IMR-90 (cell line): ENCODE data around the gene HDGFL2. TPM values are rescaled to one million over a fixed set of nuclear protein-coding genes. Genes with fewer than 3 reads are reported as not detected.

Experiments
- ATAC-seq: fragments of 200-7000 bp; cut with Tn5 transposase; 2 replicates; pipeline ENCODE4 v1.9.1; 2020; ENCODE audit warnings: low read depth, mild to moderate bottlenecking, moderate library complexity
- BruUV-seq: library from RNA; stranded (reverse); fragments of 400-500 nt; replicated peaks from 2 replicates; lab custom pipeline; 2021; lab: Mats Ljungman, UMichigan
- CTCF ChIA-PET: fragments of 300-600 bp; formaldehyde crosslinking; extraction: SDS; loops from one replicate; lab custom pipeline; 2021; ENCODE audit warnings: antibody characterized with exemption; lab: Yijun Ruan, JAX
- POLR2A ChIA-PET: fragments of 300-600 bp; sonication (Branson Sonifier 250); formaldehyde crosslinking; loops from one replicate; lab custom pipeline; 2022; ENCODE audit warnings: antibody characterized with exemption; ENCODE audit not compliant: unreplicated experiment; lab: Charles Lee
- DNase-seq: peaks from one replicate; pipeline ENCODE4 v3.0.0; 2013
- H2AFZ ChIP-seq: replicated peaks from 2 replicates; pipeline ENCODE3; 2013; ENCODE audit warnings: low read length, mild to moderate bottlenecking; ENCODE audit not compliant: poor library complexity
- H2AK5ac ChIP-seq: 2 replicates; pipeline ENCODE4 v1.6.1; 2013; ENCODE audit warnings: low read depth, low read length, inconsistent platforms
- H2AK9ac ChIP-seq: replicated peaks from 2 replicates; pipeline ENCODE3; 2013; ENCODE audit warnings: mild to moderate bottlenecking, low read depth, low read length, moderate library complexity; ENCODE audit not compliant: poor library complexity
- H2BK120ac ChIP-seq: 2 replicates; pipeline ENCODE4 v1.6.1; 2013; ENCODE audit warnings: low read depth, low read length, inconsistent platforms
- H2BK15ac ChIP-seq: 3 replicates; pipeline ENCODE4 v1.6.1; 2013; ENCODE audit warnings: low read depth, low read length, inconsistent platforms
- H2BK20ac ChIP-seq: 2 replicates; pipeline ENCODE4 v1.6.1; 2013; ENCODE audit warnings: low read depth, mild to moderate bottlenecking, inconsistent platforms, low read length, moderate library complexity
- H2BK5ac ChIP-seq: 2 replicates; pipeline ENCODE4 v1.6.1; 2013; ENCODE audit warnings: mild to moderate bottlenecking, low read depth, low read length, inconsistent platforms; ENCODE audit not compliant: poor library complexity, severe bottlenecking
- H3K14ac ChIP-seq: replicated peaks from 2 replicates; pipeline ENCODE4 v1.6.1; 2013; ENCODE audit warnings: low read depth, low read length, inconsistent platforms
- H3K18ac ChIP-seq: 2 replicates; pipeline ENCODE4 v1.6.1; 2013; ENCODE audit warnings: low read depth, low read length, control low read depth
- H3K23ac ChIP-seq: 2 replicates; pipeline ENCODE4 v1.6.1; 2013; ENCODE audit warnings: low read depth, low read length, inconsistent platforms
- H3K27ac ChIP-seq: 2 replicates; pipeline ENCODE4 v1.5.1; 2013; ENCODE audit warnings: mild to moderate bottlenecking, control low read depth, low read length; ENCODE audit not compliant: insufficient read depth
- H3K27me3 ChIP-seq: 2 replicates; pipeline ENCODE4 v1.6.1; 2013; ENCODE audit warnings: low read length; ENCODE audit not compliant: control insufficient read depth, insufficient read depth
- H3K36me3 ChIP-seq: 2 replicates; pipeline ENCODE4 v1.6.1; 2013; ENCODE audit warnings: low read length, mixed read lengths; ENCODE audit not compliant: control insufficient read depth, insufficient read depth
- H3K4ac ChIP-seq: 2 replicates; pipeline ENCODE4 v1.6.1; 2013; ENCODE audit warnings: low read depth, low read length, inconsistent platforms
- H3K4me1 ChIP-seq: 2 replicates; pipeline ENCODE4 v1.6.1; 2013; ENCODE audit warnings: low read length, mixed read lengths; ENCODE audit not compliant: control insufficient read depth, insufficient read depth
- H3K4me2 ChIP-seq: 2 replicates; pipeline ENCODE4 v1.6.1; 2013; ENCODE audit warnings: low read depth, mild to moderate bottlenecking, control low read depth, low read length, moderate library complexity
- H3K4me3 ChIP-seq: 2 replicates; pipeline ENCODE4 v1.5.1; 2013; ENCODE audit warnings: low read depth, mild to moderate bottlenecking, control low read depth, low read length, moderate library complexity; ENCODE audit not compliant: insufficient read depth
- H3K56ac ChIP-seq: 2 replicates; pipeline ENCODE4 v1.6.1; 2013; ENCODE audit warnings: low read length, inconsistent platforms; ENCODE audit not compliant: insufficient read depth; ENCODE audit errors: extremely low read depth
- H3K79me1 ChIP-seq, 2 experiments: 2 replicates each; pipeline ENCODE4 v1.6.1; 2013; ENCODE audit warnings: low read length in 2 of 2, inconsistent platforms in 1 of 2, low read depth in 1 of 2
- H3K9ac ChIP-seq: 2 replicates; pipeline ENCODE4 v1.6.1; 2013; ENCODE audit warnings: low read depth, low read length, control low read depth
- H3K9me1 ChIP-seq: 2 replicates; pipeline ENCODE4 v1.6.1; 2013; ENCODE audit warnings: low read length, inconsistent platforms; ENCODE audit not compliant: insufficient read depth
- H3K9me3 ChIP-seq: 2 replicates; pipeline ENCODE4 v1.6.1; 2013; ENCODE audit warnings: low read length; ENCODE audit not compliant: control insufficient read depth, insufficient read depth
- H4K20me1 ChIP-seq: 2 replicates; pipeline ENCODE4 v1.6.1; 2013; ENCODE audit warnings: low read length, inconsistent platforms; ENCODE audit not compliant: insufficient read depth
- H4K5ac ChIP-seq: 2 replicates; pipeline ENCODE4 v1.6.1; 2013; ENCODE audit warnings: mild to moderate bottlenecking, low read depth, low read length, control low read depth
- H4K8ac ChIP-seq, 2 experiments: 2 replicates each; pipeline ENCODE4 v1.6.1; 2013; ENCODE audit warnings: low read depth in 2 of 2, low read length in 2 of 2, control low read depth in 1 of 2, inconsistent platforms in 1 of 2
- H4K91ac ChIP-seq: 2 replicates; pipeline ENCODE4 v1.6.1; 2013; ENCODE audit warnings: low read depth, low read length, inconsistent platforms; ENCODE audit not compliant: insufficient read depth
- BHLHE40 ChIP-seq: fragments of 150-350 bp; IDR thresholded peaks from 2 replicates; pipeline ENCODE4 v1.6.1; 2016; ENCODE audit warnings: mild to moderate bottlenecking, low read depth, low read length
- CEBPB ChIP-seq: IDR thresholded peaks from 2 replicates; pipeline ENCODE4 v1.6.1; 2012; ENCODE audit warnings: low read depth, low read length, improper control_type of control experiment
- CHD1 ChIP-seq: IDR thresholded peaks from 2 replicates; pipeline ENCODE4 v1.6.1; 2012; ENCODE audit warnings: low read depth, low read length, improper control_type of control experiment
- FOS ChIP-seq: fragments of 150-350 bp; IDR thresholded peaks from 2 replicates; pipeline ENCODE4 v1.6.1; 2016; ENCODE audit warnings: low read depth, low read length
- MAFK ChIP-seq: IDR thresholded peaks from 2 replicates; pipeline ENCODE4 v1.6.1; 2012; ENCODE audit warnings: low read depth, low read length, improper control_type of control experiment
- MAZ ChIP-seq: IDR thresholded peaks from 2 replicates; pipeline ENCODE4 v1.6.1; 2012; ENCODE audit warnings: low read depth, mild to moderate bottlenecking, low read length, improper control_type of control experiment, moderate library complexity, borderline replicate concordance
- MXI1 ChIP-seq: IDR thresholded peaks from 2 replicates; pipeline ENCODE4 v1.6.1; 2012; ENCODE audit warnings: low read depth, mild to moderate bottlenecking, low read length, moderate library complexity, borderline replicate concordance
- NFE2L2 ChIP-seq: fragments of 150-350 bp; IDR thresholded peaks from 2 replicates; pipeline ENCODE4 v1.6.1; 2016; ENCODE audit warnings: low read depth, mild to moderate bottlenecking, low read length
- POLR2A ChIP-seq: IDR thresholded peaks from 2 replicates; pipeline ENCODE4 v1.6.1; 2012; ENCODE audit warnings: mild to moderate bottlenecking, low read depth, low read length
- RAD21 ChIP-seq: IDR thresholded peaks from 2 replicates; pipeline ENCODE4 v1.6.1; 2012; ENCODE audit warnings: low read length, improper control_type of control experiment
- RCOR1 ChIP-seq: IDR thresholded peaks from 2 replicates; pipeline ENCODE4 v1.6.1; 2012; ENCODE audit warnings: mild to moderate bottlenecking, low read length, improper control_type of control experiment; ENCODE audit not compliant: insufficient replicate concordance
- RFX5 ChIP-seq: IDR thresholded peaks from 2 replicates; pipeline ENCODE4 v1.8.0; 2012; ENCODE audit warnings: low read depth, mild to moderate bottlenecking, low read length, moderate library complexity
- SMC3 ChIP-seq: fragments of 150-350 bp; IDR thresholded peaks from 2 replicates; pipeline ENCODE4 v1.6.1; 2016; ENCODE audit warnings: low read depth, mild to moderate bottlenecking, antibody characterized with exemption, low read length, moderate library complexity
- WGBS, 2 experiments: methylation state at CpG; one replicate each; pipeline versions ENCODE4 v1.1.5 to v1.1.7; 2013; ENCODE audit warnings: missing lambda C conversion rate in 2 of 2; ENCODE audit not compliant: insufficient read length in 1 of 2; ENCODE audit errors: extremely low coverage in 2 of 2; 5-methylcytosine and 5-hydroxymethylcytosine counted together
- dilution Hi-C: fragments of 300-500 bp; cut with HindIII; formaldehyde crosslinking; loops from one replicate; pipeline ENCODE4 v1.14.3; 2018; ENCODE audit warnings: low sequenced_read_pairs; ENCODE audit not compliant: unreplicated experiment
- in situ Hi-C: fragments of 300-500 bp; cut with MboI; formaldehyde crosslinking; loops from 3 replicates; pipeline ENCODE4 v1.14.3; 2019; ENCODE audit warnings: low sequenced_read_pairs, inconsistent platforms, mixed read lengths
- intact Hi-C: fragments of 100-400 bp; cut with micrococcal nuclease; formaldehyde crosslinking; loops from 2 replicates; pipeline ENCODE4 v1.10.0; 2022
- polyA plus RNA-seq, 3 experiments: library from polyadenylated mRNA; depleted of rRNA; stranded (reverse); fragments of >200 nt; gene quantifications; 2 replicates each; pipeline ENCODE4 v1.2.3, GENCODE V29; 2012; ENCODE audit warnings: low replicate concordance in 1 of 3
- total RNA-seq: library from RNA; depleted of rRNA; stranded (reverse); fragments of >200 nt; gene quantifications from 2 replicates; pipeline ENCODE4 v1.2.3, GENCODE V29; 2012
- TF ChIP-seq, protein P1 (sequence below): fragments of 150-350 bp; IDR thresholded peaks from 2 replicates; pipeline ENCODE4 v1.6.1; 2016; ENCODE audit warnings: low read depth, mild to moderate bottlenecking, low read length, moderate library complexity, borderline replicate concordance
- TF ChIP-seq, protein P2 (sequence below): conservative IDR thresholded peaks from 2 replicates; pipeline ENCODE4 v1.5.1; 2012; ENCODE audit warnings: mild to moderate bottlenecking, low read depth, low read length, improper control_type of control experiment
- TF ChIP-seq, protein P3 (sequence below): fragments of 150-350 bp; IDR thresholded peaks from 2 replicates; pipeline ENCODE4 v1.6.1; 2017; ENCODE audit warnings: mild to moderate bottlenecking, antibody characterized with exemption, low read length, low read depth

Gene HDGFL2
- total and polyA plus RNA-seq, 2 of the 4 experiments (the other 2 are of a cell fraction): 35.8 to 48.5 TPM

GRCh38 chr19:4437103-4437502 lies 35.0 kb upstream of the HDGFL2 start:
- no peak overlapping the region for H3K9ac ChIP-seq
- no peak overlapping the region for H3K4me2 ChIP-seq
- no peaks in the 10 kb centered on the region for H4K20me1 ChIP-seq
- H2BK15ac ChIP-seq: no peak overlapping the region
- ATAC-seq (no peak), DNase-seq (no peak)
- no peak overlapping the region for H4K91ac ChIP-seq
- TF ChIP-seq, protein P1, sequence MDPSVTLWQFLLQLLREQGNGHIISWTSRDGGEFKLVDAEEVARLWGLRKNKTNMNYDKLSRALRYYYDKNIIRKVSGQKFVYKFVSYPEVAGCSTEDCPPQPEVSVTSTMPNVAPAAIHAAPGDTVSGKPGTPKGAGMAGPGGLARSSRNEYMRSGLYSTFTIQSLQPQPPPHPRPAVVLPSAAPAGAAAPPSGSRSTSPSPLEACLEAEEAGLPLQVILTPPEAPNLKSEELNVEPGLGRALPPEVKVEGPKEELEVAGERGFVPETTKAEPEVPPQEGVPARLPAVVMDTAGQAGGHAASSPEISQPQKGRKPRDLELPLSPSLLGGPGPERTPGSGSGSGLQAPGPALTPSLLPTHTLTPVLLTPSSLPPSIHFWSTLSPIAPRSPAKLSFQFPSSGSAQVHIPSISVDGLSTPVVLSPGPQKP: no peak
- TF ChIP-seq, protein P2, sequence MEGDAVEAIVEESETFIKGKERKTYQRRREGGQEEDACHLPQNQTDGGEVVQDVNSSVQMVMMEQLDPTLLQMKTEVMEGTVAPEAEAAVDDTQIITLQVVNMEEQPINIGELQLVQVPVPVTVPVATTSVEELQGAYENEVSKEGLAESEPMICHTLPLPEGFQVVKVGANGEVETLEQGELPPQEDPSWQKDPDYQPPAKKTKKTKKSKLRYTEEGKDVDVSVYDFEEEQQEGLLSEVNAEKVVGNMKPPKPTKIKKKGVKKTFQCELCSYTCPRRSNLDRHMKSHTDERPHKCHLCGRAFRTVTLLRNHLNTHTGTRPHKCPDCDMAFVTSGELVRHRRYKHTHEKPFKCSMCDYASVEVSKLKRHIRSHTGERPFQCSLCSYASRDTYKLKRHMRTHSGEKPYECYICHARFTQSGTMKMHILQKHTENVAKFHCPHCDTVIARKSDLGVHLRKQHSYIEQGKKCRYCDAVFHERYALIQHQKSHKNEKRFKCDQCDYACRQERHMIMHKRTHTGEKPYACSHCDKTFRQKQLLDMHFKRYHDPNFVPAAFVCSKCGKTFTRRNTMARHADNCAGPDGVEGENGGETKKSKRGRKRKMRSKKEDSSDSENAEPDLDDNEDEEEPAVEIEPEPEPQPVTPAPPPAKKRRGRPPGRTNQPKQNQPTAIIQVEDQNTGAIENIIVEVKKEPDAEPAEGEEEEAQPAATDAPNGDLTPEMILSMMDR: no peak
- TF ChIP-seq NFE2L2 (no peak), RFX5 (no peak), SMC3 (no peak), CHD1 (no peak), MAFK (no peak), BHLHE40 (no peak), RCOR1 (no peak), CEBPB (no peak), FOS (no peak), MAZ (no peak), RAD21 (no peak), POLR2A (no peak), MXI1 (no peak)
- TF ChIP-seq, protein P3, sequence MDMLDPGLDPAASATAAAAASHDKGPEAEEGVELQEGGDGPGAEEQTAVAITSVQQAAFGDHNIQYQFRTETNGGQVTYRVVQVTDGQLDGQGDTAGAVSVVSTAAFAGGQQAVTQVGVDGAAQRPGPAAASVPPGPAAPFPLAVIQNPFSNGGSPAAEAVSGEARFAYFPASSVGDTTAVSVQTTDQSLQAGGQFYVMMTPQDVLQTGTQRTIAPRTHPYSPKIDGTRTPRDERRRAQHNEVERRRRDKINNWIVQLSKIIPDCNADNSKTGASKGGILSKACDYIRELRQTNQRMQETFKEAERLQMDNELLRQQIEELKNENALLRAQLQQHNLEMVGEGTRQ: no peak
- no peak overlapping the region for H2AFZ ChIP-seq
- H3K4me1 ChIP-seq: no peaks in the 10 kb centered on the region
- no peak overlapping the region for H3K27ac ChIP-seq
- WGBS, 2 experiments: no CpG with 5 or more reads among the region's 10 CpGs
- peaks cover 6% of the 10 kb centered on the region; the same call in 1 of the 2 replicates for H3K9me1 ChIP-seq
- H3K14ac ChIP-seq: no peak overlapping the region
- H4K8ac ChIP-seq: no peak overlapping the region
- BruUV-seq: no TSS peak
- intact Hi-C loops (no loop called here), dilution Hi-C loops (no loop called here), in situ Hi-C loops (no loop called here)
- H3K23ac ChIP-seq: no peak overlapping the region
- H3K79me1 ChIP-seq: peaks cover 3 to 27% of the 10 kb centered on the region in 2 experiments
- no peak overlapping the region for H2AK9ac ChIP-seq
- no peaks in the 10 kb centered on the region for H3K27me3 ChIP-seq
- no peaks in the 10 kb centered on the region for H3K9me3 ChIP-seq
- H2AK5ac ChIP-seq: no peak overlapping the region
- no peak overlapping the region for H3K56ac ChIP-seq
- no peak overlapping the region for H3K18ac ChIP-seq
- H3K36me3 ChIP-seq: peaks cover 17% of the 10 kb centered on the region
- H3K4me3 ChIP-seq: no peak overlapping the region
- no peak overlapping the region for H2BK20ac ChIP-seq
- POLR2A ChIA-PET: no interaction called here
- no peak overlapping the region for H4K5ac ChIP-seq
- CTCF ChIA-PET: no interaction called here
- no peak overlapping the region for H2BK5ac ChIP-seq
- H2BK120ac ChIP-seq: no peak overlapping the region
- H3K4ac ChIP-seq: no peak overlapping the region
